Peyer's patch (tissue), 4 donors: ENCODE results near the gene GNS.

Experiments used
- POLR2A ChIP-seq, 2 donors: fragments of 450-650 bp; IDR thresholded peaks; one replicate each; pipeline ENCODE4 v1.5.1; 2017; ENCODE audit warnings: antibody characterized with exemption in 2 of 2, mild to moderate bottlenecking in 2 of 2, moderate library complexity in 2 of 2
- TF ChIP-seq, protein P1 (sequence below), 6 experiments: fragments of 450-650 bp in 4 of 6; fragments of 200-600 bp in 2 of 6; sonication (generic) in 1 of 6; IDR thresholded peaks; one replicate each; pipeline ENCODE4 v1.5.1; 2017 to 2019; ENCODE audit warnings: antibody characterized with exemption in 6 of 6, mild to moderate bottlenecking in 3 of 6, moderate library complexity in 1 of 6

DNA sequence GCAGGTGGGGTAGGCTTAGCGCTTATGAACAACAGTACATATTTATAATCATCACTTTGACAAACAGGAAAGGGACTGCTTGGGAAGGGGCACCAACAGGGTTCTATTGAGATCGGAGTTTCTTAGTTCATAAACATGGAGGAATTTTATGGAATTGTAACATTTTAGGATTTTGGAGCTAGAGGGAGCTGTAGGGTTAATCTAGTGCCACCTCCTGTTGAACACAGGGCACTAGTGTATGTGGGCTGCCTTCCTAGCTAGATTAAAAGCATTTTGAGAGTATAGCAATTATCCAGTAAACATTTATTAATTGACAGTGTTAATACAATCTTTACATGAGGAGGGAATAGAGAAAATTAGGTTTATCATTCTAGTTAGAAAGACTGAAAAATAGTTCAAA, 42.2 kb upstream of the GNS start:
- TF ChIP-seq, protein P1, sequence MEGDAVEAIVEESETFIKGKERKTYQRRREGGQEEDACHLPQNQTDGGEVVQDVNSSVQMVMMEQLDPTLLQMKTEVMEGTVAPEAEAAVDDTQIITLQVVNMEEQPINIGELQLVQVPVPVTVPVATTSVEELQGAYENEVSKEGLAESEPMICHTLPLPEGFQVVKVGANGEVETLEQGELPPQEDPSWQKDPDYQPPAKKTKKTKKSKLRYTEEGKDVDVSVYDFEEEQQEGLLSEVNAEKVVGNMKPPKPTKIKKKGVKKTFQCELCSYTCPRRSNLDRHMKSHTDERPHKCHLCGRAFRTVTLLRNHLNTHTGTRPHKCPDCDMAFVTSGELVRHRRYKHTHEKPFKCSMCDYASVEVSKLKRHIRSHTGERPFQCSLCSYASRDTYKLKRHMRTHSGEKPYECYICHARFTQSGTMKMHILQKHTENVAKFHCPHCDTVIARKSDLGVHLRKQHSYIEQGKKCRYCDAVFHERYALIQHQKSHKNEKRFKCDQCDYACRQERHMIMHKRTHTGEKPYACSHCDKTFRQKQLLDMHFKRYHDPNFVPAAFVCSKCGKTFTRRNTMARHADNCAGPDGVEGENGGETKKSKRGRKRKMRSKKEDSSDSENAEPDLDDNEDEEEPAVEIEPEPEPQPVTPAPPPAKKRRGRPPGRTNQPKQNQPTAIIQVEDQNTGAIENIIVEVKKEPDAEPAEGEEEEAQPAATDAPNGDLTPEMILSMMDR (IDR thresholded peaks at IDR 0.05), result no peak
- TF ChIP-seq POLR2A (IDR thresholded peaks at IDR 0.05), result no peak
